Liver (tissue), 9 donors: Measurements from ENCODE around the gene MICAL2. TPM values are rescaled to one million over a fixed set of nuclear protein-coding genes. Genes with fewer than 3 reads are reported as not detected.

Experiments used
- DNase-seq: peaks from one replicate; pipeline ENCODE4 v3.0.0-alpha.2; 2017; ENCODE audit warnings: low spot score
- H3K27ac ChIP-seq, 2 donors: one replicate each; pipeline ENCODE4 v1.7.0; 2013; ENCODE audit warnings: inconsistent platforms in 2 of 2, low read length in 2 of 2, control low read depth in 1 of 2, low read depth in 1 of 2, mild to moderate bottlenecking in 1 of 2
- H3K27me3 ChIP-seq, 4 donors: one replicate each; pipeline versions ENCODE4 v1.6.1 to v1.7.0; 2013; ENCODE audit warnings: low read length in 3 of 4, inconsistent platforms in 1 of 4, mild to moderate bottlenecking in 1 of 4, moderate library complexity in 1 of 4; ENCODE audit not compliant: control insufficient read depth in 4 of 4, insufficient read depth in 4 of 4
- H3K36me3 ChIP-seq, 4 donors: one replicate each; pipeline versions ENCODE4 v1.6.1 to v1.7.0; 2013; ENCODE audit warnings: low read length in 3 of 4, mild to moderate bottlenecking in 3 of 4, low read depth in 1 of 4, moderate library complexity in 1 of 4; ENCODE audit not compliant: control insufficient read depth in 4 of 4, insufficient read depth in 3 of 4
- H3K4me1 ChIP-seq, 4 donors: one replicate each; pipeline versions ENCODE4 v1.6.1 to v1.7.0; 2013; ENCODE audit warnings: low read length in 3 of 4, mild to moderate bottlenecking in 3 of 4, moderate library complexity in 1 of 4; ENCODE audit not compliant: control insufficient read depth in 4 of 4, insufficient read depth in 4 of 4
- H3K4me3 ChIP-seq, 3 donors: one replicate each; pipeline versions ENCODE4 v1.6.1 to v1.7.0; 2013; ENCODE audit warnings: low read length in 3 of 3, control low read depth in 1 of 3, low read depth in 1 of 3, mild to moderate bottlenecking in 1 of 3
- H3K9ac ChIP-seq, 2 donors: one replicate each; pipeline ENCODE4 v1.7.0; 2013; ENCODE audit warnings: low read length in 2 of 2, mild to moderate bottlenecking in 2 of 2, moderate library complexity in 2 of 2, control low read depth in 1 of 2, low read depth in 1 of 2
- H3K9me3 ChIP-seq, 4 donors: one replicate each; pipeline versions ENCODE4 v1.6.1 to v1.7.0; 2013; ENCODE audit warnings: low read length in 3 of 4; ENCODE audit not compliant: control insufficient read depth in 4 of 4
- EGR1 ChIP-seq, 2 donors: IDR thresholded peaks; 2 replicates each; pipeline ENCODE4 v1.6.1; 2016 to 2018; ENCODE audit warnings: antibody characterized with exemption in 2 of 2, low read depth in 2 of 2
- FOXA1 ChIP-seq: IDR thresholded peaks from 2 replicates; pipeline ENCODE4 v1.6.1; 2016; ENCODE audit warnings: antibody characterized with exemption
- FOXA2 ChIP-seq: IDR thresholded peaks from 2 replicates; pipeline ENCODE4 v1.6.1; 2016; ENCODE audit warnings: antibody characterized with exemption
- GABPA ChIP-seq, 2 donors: IDR thresholded peaks in 1 of 2; conservative IDR thresholded peaks in 1 of 2; 2 replicates each; pipeline ENCODE4 v1.6.1; 2016; ENCODE audit warnings: antibody characterized with exemption in 2 of 2, mild to moderate bottlenecking in 1 of 2, moderate library complexity in 1 of 2
- HNF4A ChIP-seq, 2 donors: conservative IDR thresholded peaks; 2 replicates each; pipeline ENCODE4 v1.6.1; 2016; ENCODE audit warnings: antibody characterized with exemption in 2 of 2, mild to moderate bottlenecking in 2 of 2
- HNF4G ChIP-seq: IDR thresholded peaks from 2 replicates; pipeline ENCODE4 v1.6.1; 2016; ENCODE audit warnings: antibody characterized with exemption
- JUND ChIP-seq, 2 donors: IDR thresholded peaks; 2 replicates each; pipeline ENCODE4 v1.6.1; 2016; ENCODE audit warnings: antibody characterized with exemption in 2 of 2
- NR2F2 ChIP-seq: IDR thresholded peaks from 2 replicates; pipeline ENCODE4 v1.6.1; 2016; ENCODE audit warnings: antibody characterized with exemption
- RAD21 ChIP-seq, 2 donors: IDR thresholded peaks; 2 replicates each; pipeline ENCODE4 v1.6.1; 2016; ENCODE audit warnings: antibody characterized with exemption in 2 of 2, mild to moderate bottlenecking in 2 of 2
- RXRA ChIP-seq, 2 donors: IDR thresholded peaks; 2 replicates each; pipeline ENCODE4 v1.6.1; 2017 to 2018; ENCODE audit warnings: antibody characterized with exemption in 2 of 2, mild to moderate bottlenecking in 1 of 2
- SP1 ChIP-seq: IDR thresholded peaks from 2 replicates; pipeline ENCODE4 v1.6.1; 2018; ENCODE audit warnings: antibody characterized with exemption, mild to moderate bottlenecking
- TAF1 ChIP-seq: conservative IDR thresholded peaks from 2 replicates; pipeline ENCODE4 v1.6.1; 2016; ENCODE audit warnings: antibody characterized with exemption, mild to moderate bottlenecking
- YY1 ChIP-seq: IDR thresholded peaks from 2 replicates; pipeline ENCODE4 v1.6.1; 2016; ENCODE audit warnings: antibody characterized with exemption, mild to moderate bottlenecking
- WGBS: extraction: QIAGEN DNeasy Blood & Tissue Kit; methylation state at CpG from one replicate; pipeline ENCODE4 v1.1.7; 2013; 5-methylcytosine and 5-hydroxymethylcytosine counted together
- polyA plus RNA-seq, 2 donors: library from polyadenylated mRNA; stranded (reverse) in 1 of 2; unstranded in 1 of 2; fragments of 200-250 nt in 1 of 2; fragments of >200 nt in 1 of 2; fragmentation: Nextera tagmentation in 1 of 2; extraction: Ambion mirVana in 1 of 2; gene quantifications; one replicate each; pipeline versions ENCODE4 v1.2.1 to v1.2.3, GENCODE V29; 2013 to 2015
- total RNA-seq, 2 donors: library from RNA; depleted of rRNA; stranded (reverse); fragments of >200 nt; gene quantifications; one replicate each; pipeline ENCODE4 v1.2.3, GENCODE V29; 2014
- TF ChIP-seq, protein P1 (sequence below): IDR thresholded peaks from 2 replicates; pipeline ENCODE4 v1.6.1; 2016; ENCODE audit warnings: antibody characterized with exemption, mild to moderate bottlenecking
- TF ChIP-seq, protein P2 (sequence below): IDR thresholded peaks from 2 replicates; pipeline ENCODE4 v1.6.1; 2016; ENCODE audit warnings: antibody characterized with exemption
- TF ChIP-seq, protein P3 (sequence below): IDR thresholded peaks from 2 replicates; pipeline ENCODE4 v1.6.1; 2016; ENCODE audit warnings: antibody characterized with exemption
- TF ChIP-seq, protein P4 (sequence below): IDR thresholded peaks from 2 replicates; pipeline ENCODE4 v1.6.1; 2016; ENCODE audit warnings: antibody characterized with exemption
- donor health status: healthy.
- donor health status: healthy.
- donor health status: healthy.
- donor health status: healthy.
- donor health status: healthy.

Gene MICAL2
- total and polyA plus RNA-seq, 4 donors: 17.5 to 113 (median 42.9) TPM

DNA sequence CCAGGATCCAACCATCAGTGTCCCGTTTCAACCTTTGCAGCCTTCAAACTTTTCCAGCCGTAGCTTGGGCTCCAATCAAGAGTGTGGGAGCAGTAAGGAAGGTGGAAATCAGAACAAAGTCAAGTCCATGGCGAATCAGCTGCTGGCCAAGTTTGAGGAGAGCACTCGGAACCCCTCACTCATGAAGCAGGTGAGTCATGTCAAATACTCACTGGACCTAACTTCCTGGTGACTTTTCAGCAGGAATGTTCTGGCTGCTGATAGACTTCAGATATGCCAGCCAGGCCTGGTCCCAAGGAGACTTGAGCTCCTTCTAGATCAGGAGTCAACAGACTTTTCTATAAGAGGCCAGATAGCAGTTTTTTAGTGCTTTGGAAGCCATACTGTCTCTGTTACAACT, 129.0 kb downstream of the MICAL2 start:
- Histone ChIP-seq H3K9me3 (no peaks in the 10 kb centered on the region), H3K36me3 (peaks cover 0 to 6% (median 1%) of the 10 kb centered on the region in 4 donors), H3K27ac (peak overlapping the region in 1 of 2 donors; percentile 30), H3K9ac (no peak overlapping the region), H3K27me3 (no peaks in the 10 kb centered on the region), H3K4me3 (no peak overlapping the region), H3K4me1 (peaks cover 8 to 35% (median 27%) of the 10 kb centered on the region in 4 donors)
- TF ChIP-seq SP1 (no peak), HNF4G (no peak), TAF1 (no peak), GABPA (IDR thresholded peaks at IDR 0.05 in 1 of 2, conservative IDR thresholded peaks at IDR 0.05 in 1 of 2) (no peak), YY1 (no peak), RXRA (IDR thresholded peaks at IDR 0.05) (no peak), FOXA1 (no peak), HNF4A (conservative IDR thresholded peaks at IDR 0.05) (no peak), FOXA2 (no peak), NR2F2 (no peak), EGR1 (IDR thresholded peaks at IDR 0.05; ENCODE audit: low read depth in 2 of 2) (no peak), JUND (IDR thresholded peaks at IDR 0.05) (no peak)
- TF ChIP-seq, protein P1, sequence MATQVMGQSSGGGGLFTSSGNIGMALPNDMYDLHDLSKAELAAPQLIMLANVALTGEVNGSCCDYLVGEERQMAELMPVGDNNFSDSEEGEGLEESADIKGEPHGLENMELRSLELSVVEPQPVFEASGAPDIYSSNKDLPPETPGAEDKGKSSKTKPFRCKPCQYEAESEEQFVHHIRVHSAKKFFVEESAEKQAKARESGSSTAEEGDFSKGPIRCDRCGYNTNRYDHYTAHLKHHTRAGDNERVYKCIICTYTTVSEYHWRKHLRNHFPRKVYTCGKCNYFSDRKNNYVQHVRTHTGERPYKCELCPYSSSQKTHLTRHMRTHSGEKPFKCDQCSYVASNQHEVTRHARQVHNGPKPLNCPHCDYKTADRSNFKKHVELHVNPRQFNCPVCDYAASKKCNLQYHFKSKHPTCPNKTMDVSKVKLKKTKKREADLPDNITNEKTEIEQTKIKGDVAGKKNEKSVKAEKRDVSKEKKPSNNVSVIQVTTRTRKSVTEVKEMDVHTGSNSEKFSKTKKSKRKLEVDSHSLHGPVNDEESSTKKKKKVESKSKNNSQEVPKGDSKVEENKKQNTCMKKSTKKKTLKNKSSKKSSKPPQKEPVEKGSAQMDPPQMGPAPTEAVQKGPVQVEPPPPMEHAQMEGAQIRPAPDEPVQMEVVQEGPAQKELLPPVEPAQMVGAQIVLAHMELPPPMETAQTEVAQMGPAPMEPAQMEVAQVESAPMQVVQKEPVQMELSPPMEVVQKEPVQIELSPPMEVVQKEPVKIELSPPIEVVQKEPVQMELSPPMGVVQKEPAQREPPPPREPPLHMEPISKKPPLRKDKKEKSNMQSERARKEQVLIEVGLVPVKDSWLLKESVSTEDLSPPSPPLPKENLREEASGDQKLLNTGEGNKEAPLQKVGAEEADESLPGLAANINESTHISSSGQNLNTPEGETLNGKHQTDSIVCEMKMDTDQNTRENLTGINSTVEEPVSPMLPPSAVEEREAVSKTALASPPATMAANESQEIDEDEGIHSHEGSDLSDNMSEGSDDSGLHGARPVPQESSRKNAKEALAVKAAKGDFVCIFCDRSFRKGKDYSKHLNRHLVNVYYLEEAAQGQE: no peak
- TF ChIP-seq, protein P2, sequence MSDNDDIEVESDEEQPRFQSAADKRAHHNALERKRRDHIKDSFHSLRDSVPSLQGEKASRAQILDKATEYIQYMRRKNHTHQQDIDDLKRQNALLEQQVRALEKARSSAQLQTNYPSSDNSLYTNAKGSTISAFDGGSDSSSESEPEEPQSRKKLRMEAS: no peak
- TF ChIP-seq, protein P3, sequence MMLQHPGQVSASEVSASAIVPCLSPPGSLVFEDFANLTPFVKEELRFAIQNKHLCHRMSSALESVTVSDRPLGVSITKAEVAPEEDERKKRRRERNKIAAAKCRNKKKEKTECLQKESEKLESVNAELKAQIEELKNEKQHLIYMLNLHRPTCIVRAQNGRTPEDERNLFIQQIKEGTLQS: no peak
- no peak for DNase-seq
- 94% methylated on average over 4 of the region's 4 CpGs for WGBS

DNA sequence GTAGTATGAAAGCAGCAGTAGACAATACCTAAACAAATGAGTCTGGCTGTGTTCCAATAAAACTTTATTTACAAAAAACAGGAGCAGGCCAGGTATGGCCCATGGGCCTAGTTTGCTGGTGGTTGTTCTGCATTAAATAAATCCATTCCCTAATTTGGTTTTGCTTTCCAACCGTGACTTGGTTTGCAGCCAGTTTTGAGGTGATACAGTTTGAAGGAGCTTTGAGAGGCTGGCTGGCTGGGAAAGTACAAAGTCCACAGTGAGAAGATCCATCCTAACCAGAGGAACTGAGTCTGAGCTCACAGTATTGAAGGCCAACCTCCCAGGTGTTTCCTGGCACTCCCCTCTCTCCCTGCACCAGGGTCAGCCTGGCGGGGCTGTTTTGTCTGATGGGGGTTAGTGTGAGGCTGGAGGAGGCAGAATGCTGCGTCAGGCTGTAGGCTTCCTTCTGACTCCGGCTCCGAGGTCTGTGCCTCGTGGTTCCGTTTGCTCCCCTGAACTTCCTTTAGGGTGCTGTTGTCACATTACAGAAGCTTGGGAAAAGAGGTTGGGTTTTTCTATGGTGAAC, 129.5 kb downstream of the MICAL2 start:
- H3K27me3 ChIP-seq: no peaks in the 10 kb centered on the region
- no peak for TF ChIP-seq TAF1
- no peak for TF ChIP-seq EGR1 (IDR thresholded peaks at IDR 0.05; ENCODE audit: low read depth in 2 of 2)
- peak; percentile 46 to 53 for TF ChIP-seq RXRA (IDR thresholded peaks at IDR 0.05)
- peak; percentile 89 to 90 for TF ChIP-seq HNF4A (conservative IDR thresholded peaks at IDR 0.05)
- no peak for TF ChIP-seq GABPA (IDR thresholded peaks at IDR 0.05 in 1 of 2, conservative IDR thresholded peaks at IDR 0.05 in 1 of 2)
- TF ChIP-seq JUND (IDR thresholded peaks at IDR 0.05): peak; percentile 31 to 33
- TF ChIP-seq, protein P4, sequence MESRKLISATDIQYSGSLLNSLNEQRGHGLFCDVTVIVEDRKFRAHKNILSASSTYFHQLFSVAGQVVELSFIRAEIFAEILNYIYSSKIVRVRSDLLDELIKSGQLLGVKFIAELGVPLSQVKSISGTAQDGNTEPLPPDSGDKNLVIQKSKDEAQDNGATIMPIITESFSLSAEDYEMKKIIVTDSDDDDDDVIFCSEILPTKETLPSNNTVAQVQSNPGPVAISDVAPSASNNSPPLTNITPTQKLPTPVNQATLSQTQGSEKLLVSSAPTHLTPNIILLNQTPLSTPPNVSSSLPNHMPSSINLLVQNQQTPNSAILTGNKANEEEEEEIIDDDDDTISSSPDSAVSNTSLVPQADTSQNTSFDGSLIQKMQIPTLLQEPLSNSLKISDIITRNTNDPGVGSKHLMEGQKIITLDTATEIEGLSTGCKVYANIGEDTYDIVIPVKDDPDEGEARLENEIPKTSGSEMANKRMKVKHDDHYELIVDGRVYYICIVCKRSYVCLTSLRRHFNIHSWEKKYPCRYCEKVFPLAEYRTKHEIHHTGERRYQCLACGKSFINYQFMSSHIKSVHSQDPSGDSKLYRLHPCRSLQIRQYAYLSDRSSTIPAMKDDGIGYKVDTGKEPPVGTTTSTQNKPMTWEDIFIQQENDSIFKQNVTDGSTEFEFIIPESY: no peak
- peak; percentile 69 for TF ChIP-seq SP1
- peak; percentile 71 for TF ChIP-seq HNF4G
- peak; percentile 19 to 33 for TF ChIP-seq RAD21 (IDR thresholded peaks at IDR 0.05)
- peak; percentile 38 for TF ChIP-seq NR2F2
- TF ChIP-seq FOXA2: no peak
- TF ChIP-seq, protein P1: peak; percentile 32
- H3K9ac ChIP-seq: no peak overlapping the region
- peaks cover 0 to 6% (median 1%) of the 10 kb centered on the region in 4 donors for H3K36me3 ChIP-seq
- peaks cover 8 to 35% (median 27%) of the 10 kb centered on the region in 4 donors for H3K4me1 ChIP-seq
- WGBS: 73% methylated on average over 7 of the region's 7 CpGs
- DNase-seq: no peak
- no peak overlapping the region for H3K4me3 ChIP-seq
- H3K27ac ChIP-seq: peak overlapping the region in 1 of 2 donors; percentile 30
- H3K9me3 ChIP-seq: no peaks in the 10 kb centered on the region
